ENCODE measurements around the gene AP1M1.

The AP1M1 gene

GRCh38 chr19:16185123-16185767, 12.5 kb upstream of the AP1M1 start, which contains the start of gene FAM32A:
Gene FAM32A, plus strand, starts transcription at chr19:16185410. Its CDS starts 33 bp downstream, at chr19:16185443.
- peak; percentile 98 for DNase-seq (ENCODE audit: low read depth, low spot score)

- no peak for DNase-seq (ENCODE audit: low read depth, low spot score)
These were observed 12.0 kb upstream of the AP1M1 start for GRCh38 chr19:16185768-16186123.

- no peak for DNase-seq (ENCODE audit: low read depth, low spot score)
These were observed 9.2 kb upstream of the AP1M1 start for GRCh38 chr19:16188521-16188920.

- no peak for DNase-seq (ENCODE audit: low read depth, low spot score)
These were observed 7.5 kb upstream of the AP1M1 start for GRCh38 chr19:16190198-16190597.

- no peak for DNase-seq (ENCODE audit: low read depth, low spot score)
These were observed 7.0 kb upstream of the AP1M1 start for GRCh38 chr19:16190736-16191135.

- DNase-seq (ENCODE audit: low read depth, low spot score), result no peak
These were observed 6.3 kb upstream of the AP1M1 start for GRCh38 chr19:16191216-16191908.

- DNase-seq (ENCODE audit: low read depth, low spot score), result no peak
These were observed 4.2 kb upstream of the AP1M1 start for GRCh38 chr19:16193466-16193865.

- no peak for DNase-seq (ENCODE audit: low read depth, low spot score)
These were observed 506 bp upstream of the AP1M1 start for GRCh38 chr19:16197188-16197621.

GRCh38 chr19:16198370-16198651, 600 bp downstream of the AP1M1 start:
- no peak for DNase-seq (ENCODE audit: low read depth, low spot score)

- no peak for DNase-seq (ENCODE audit: low read depth, low spot score)
These were observed 1.7 kb downstream of the AP1M1 start for GRCh38 chr19:16199275-16199932.

GRCh38 chr19:16200038-16201010, 2.6 kb downstream of the AP1M1 start:
- no peak for DNase-seq (ENCODE audit: low read depth, low spot score)

GRCh38 chr19:16201011-16201391, 3.3 kb downstream of the AP1M1 start:
- no peak for DNase-seq (ENCODE audit: low read depth, low spot score)

- no peak for DNase-seq (ENCODE audit: low read depth, low spot score)
These were observed 4.9 kb downstream of the AP1M1 start for GRCh38 chr19:16202320-16203255.

GRCh38 chr19:16203256-16204004, 5.7 kb downstream of the AP1M1 start:
- no peak for DNase-seq (ENCODE audit: low read depth, low spot score)

- no peak for DNase-seq (ENCODE audit: low read depth, low spot score)
These were observed 6.2 kb downstream of the AP1M1 start for GRCh38 chr19:16204005-16204294.

- no peak for DNase-seq (ENCODE audit: low read depth, low spot score)
These were observed 7.7 kb downstream of the AP1M1 start for GRCh38 chr19:16205205-16206045.

GRCh38 chr19:16206046-16206605, 8.4 kb downstream of the AP1M1 start:
- DNase-seq (ENCODE audit: low read depth, low spot score), result no peak

- DNase-seq (ENCODE audit: low read depth, low spot score), result no peak
These were observed 8.9 kb downstream of the AP1M1 start for GRCh38 chr19:16206637-16207036.

- no peak for DNase-seq (ENCODE audit: low read depth, low spot score)
These were observed 9.4 kb downstream of the AP1M1 start for GRCh38 chr19:16207063-16207462.
